ENCODE data around the gene USP36. TPM values are rescaled to one million over a fixed set of nuclear protein-coding genes. Genes with fewer than 3 reads are reported as not detected.

USP36 gene
- total and polyA plus RNA-seq, 4 donors, result 8.0 to 20.7 (median 10.5) TPM

DNA sequence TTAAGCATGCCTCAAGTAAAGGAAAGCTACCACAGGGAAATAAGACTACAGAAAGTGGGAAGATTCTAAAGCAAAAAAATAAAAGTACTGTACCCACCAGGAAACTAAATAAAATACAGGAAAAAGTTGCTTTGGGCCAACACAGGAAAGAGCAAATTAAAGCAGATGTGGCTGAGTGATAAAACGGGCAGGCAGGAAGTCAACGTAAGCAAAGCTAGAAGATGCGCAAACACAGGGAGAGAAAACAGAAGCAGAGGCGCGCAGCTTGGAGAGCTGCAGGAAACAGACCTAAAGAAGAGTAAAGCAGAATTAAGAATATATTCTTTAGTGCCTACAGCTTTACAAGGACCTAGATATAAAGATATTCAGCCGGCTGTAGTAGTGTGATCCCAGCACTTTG is 21.7 kb downstream of the USP36 start:
- H3K9ac ChIP-seq (ENCODE audit: low read depth in 1 of 2, low read length in 2 of 2), result no peak overlapping the region
- no peaks in the 10 kb centered on the region for H3K4me1 ChIP-seq (ENCODE audit: control insufficient read depth in 4 of 4, insufficient read depth in 4 of 4, low read length in 3 of 4)
- H3K36me3 ChIP-seq (ENCODE audit: control insufficient read depth in 4 of 4, insufficient read depth in 3 of 4, low read depth in 1 of 4, low read length in 3 of 4), result peaks cover 25 to 82% (median 61%) of the 10 kb centered on the region in 4 donors
- H3K27ac ChIP-seq (ENCODE audit: low read depth in 1 of 2, low read length in 2 of 2), result peak overlapping the region in 1 of 2 donors; percentile 44
- no peaks in the 10 kb centered on the region for H3K9me3 ChIP-seq (ENCODE audit: control insufficient read depth in 4 of 4, low read length in 3 of 4)
- no peak for TF ChIP-seq HNF4G (IDR thresholded peaks at IDR 0.05)
- peak in 1 of 2 donors; percentile 4 for TF ChIP-seq RAD21 (IDR thresholded peaks at IDR 0.05)
- no peaks in the 10 kb centered on the region for H3K27me3 ChIP-seq (ENCODE audit: control insufficient read depth in 4 of 4, insufficient read depth in 4 of 4, low read length in 3 of 4)
- DNase-seq (ENCODE audit: low spot score), result no peak
- WGBS, result 65% methylated on average over 6 of the region's 6 CpGs
- H3K4me3 ChIP-seq (ENCODE audit: low read depth in 1 of 3, low read length in 3 of 3), result no peak overlapping the region

DNA sequence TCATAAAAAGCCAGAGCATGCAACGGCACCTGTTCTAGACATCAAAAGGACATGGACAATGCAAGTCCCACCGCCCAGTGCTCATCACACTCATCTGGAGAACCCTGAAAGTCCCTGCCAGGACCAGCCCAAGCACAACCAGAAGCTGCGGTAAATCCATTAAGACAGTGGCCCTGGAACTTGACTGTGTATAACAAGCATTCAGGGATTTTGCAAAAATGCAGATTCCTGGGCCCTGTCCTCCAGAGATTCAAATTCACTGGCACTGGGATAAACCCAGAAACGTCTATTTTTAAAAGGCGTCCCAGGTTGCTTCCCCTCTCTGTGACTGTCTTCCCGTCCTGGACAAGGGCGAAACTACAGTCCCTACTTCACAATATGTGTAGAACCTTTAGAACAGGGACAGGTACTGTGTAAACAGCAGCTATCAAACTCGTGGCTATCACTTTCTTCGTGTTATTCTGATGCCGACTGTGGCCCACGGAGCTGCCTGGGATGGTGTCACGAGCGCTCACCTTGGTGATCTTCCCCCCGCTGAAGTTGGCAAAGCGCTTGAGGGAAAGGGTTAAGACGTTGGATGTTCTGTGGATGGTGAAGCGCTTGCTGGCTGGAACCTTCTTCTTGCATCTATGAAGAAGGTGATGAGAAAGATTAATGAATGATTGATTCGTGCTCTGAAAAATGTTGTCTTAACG is 22.3 kb downstream of the USP36 start:
- TF ChIP-seq TAF1 (conservative IDR thresholded peaks at IDR 0.05), result no peak
- TF ChIP-seq HNF4G (IDR thresholded peaks at IDR 0.05), result no peak
- TF ChIP-seq YY1 (IDR thresholded peaks at IDR 0.05), result no peak
- no peak overlapping the region for H3K4me3 ChIP-seq (ENCODE audit: low read depth in 1 of 3, low read length in 3 of 3)
- H3K4me1 ChIP-seq (ENCODE audit: control insufficient read depth in 4 of 4, insufficient read depth in 4 of 4, low read length in 3 of 4), result no peaks in the 10 kb centered on the region
- no peaks in the 10 kb centered on the region for H3K27me3 ChIP-seq (ENCODE audit: control insufficient read depth in 4 of 4, insufficient read depth in 4 of 4, low read length in 3 of 4)
- H3K27ac ChIP-seq (ENCODE audit: low read depth in 1 of 2, low read length in 2 of 2), result peak overlapping the region in 1 of 2 donors; percentile 36
- WGBS, result 86% methylated on average over 19 of the region's 19 CpGs
- H3K36me3 ChIP-seq (ENCODE audit: control insufficient read depth in 4 of 4, insufficient read depth in 3 of 4, low read depth in 1 of 4, low read length in 3 of 4), result peaks cover 25 to 83% (median 61%) of the 10 kb centered on the region in 4 donors
- no peak for DNase-seq (ENCODE audit: low spot score)
- no peak overlapping the region for H3K9ac ChIP-seq (ENCODE audit: low read depth in 1 of 2, low read length in 2 of 2)
- no peaks in the 10 kb centered on the region for H3K9me3 ChIP-seq (ENCODE audit: control insufficient read depth in 4 of 4, low read length in 3 of 4)

DNA sequence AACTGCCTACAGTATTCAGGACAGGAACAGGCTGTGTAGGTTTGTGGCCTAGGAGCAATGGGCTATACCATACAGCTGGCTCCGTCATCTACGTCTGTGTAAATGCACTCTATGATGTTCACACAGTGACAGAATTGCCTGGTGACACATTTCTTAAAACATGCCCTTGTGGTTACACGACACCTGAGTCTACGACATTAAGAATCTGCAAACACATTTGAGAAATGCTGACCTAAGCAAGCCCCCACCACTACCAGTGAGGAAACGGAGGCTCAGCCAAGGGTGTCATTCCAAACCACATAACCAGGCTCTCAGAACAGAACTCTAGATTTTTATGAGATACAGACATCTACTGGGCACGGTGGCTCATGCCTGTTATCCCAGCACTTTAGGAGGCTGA is 23.5 kb downstream of the USP36 start:
- H3K4me1 ChIP-seq (ENCODE audit: control insufficient read depth in 4 of 4, insufficient read depth in 4 of 4, low read length in 3 of 4), result no peaks in the 10 kb centered on the region
- no peak overlapping the region for H3K4me3 ChIP-seq (ENCODE audit: low read depth in 1 of 3, low read length in 3 of 3)
- H3K9me3 ChIP-seq (ENCODE audit: control insufficient read depth in 4 of 4, low read length in 3 of 4), result no peaks in the 10 kb centered on the region
- H3K27me3 ChIP-seq (ENCODE audit: control insufficient read depth in 4 of 4, insufficient read depth in 4 of 4, low read length in 3 of 4), result no peaks in the 10 kb centered on the region
- H3K36me3 ChIP-seq (ENCODE audit: control insufficient read depth in 4 of 4, insufficient read depth in 3 of 4, low read depth in 1 of 4, low read length in 3 of 4), result peaks cover 23 to 82% (median 61%) of the 10 kb centered on the region in 4 donors
- no peak for DNase-seq (ENCODE audit: low spot score)
- 86% methylated on average over 6 of the region's 6 CpGs for WGBS
- no peak overlapping the region for H3K27ac ChIP-seq (ENCODE audit: low read depth in 1 of 2, low read length in 2 of 2)
- TF ChIP-seq, protein P1, sequence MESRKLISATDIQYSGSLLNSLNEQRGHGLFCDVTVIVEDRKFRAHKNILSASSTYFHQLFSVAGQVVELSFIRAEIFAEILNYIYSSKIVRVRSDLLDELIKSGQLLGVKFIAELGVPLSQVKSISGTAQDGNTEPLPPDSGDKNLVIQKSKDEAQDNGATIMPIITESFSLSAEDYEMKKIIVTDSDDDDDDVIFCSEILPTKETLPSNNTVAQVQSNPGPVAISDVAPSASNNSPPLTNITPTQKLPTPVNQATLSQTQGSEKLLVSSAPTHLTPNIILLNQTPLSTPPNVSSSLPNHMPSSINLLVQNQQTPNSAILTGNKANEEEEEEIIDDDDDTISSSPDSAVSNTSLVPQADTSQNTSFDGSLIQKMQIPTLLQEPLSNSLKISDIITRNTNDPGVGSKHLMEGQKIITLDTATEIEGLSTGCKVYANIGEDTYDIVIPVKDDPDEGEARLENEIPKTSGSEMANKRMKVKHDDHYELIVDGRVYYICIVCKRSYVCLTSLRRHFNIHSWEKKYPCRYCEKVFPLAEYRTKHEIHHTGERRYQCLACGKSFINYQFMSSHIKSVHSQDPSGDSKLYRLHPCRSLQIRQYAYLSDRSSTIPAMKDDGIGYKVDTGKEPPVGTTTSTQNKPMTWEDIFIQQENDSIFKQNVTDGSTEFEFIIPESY (IDR thresholded peaks at IDR 0.05), result no peak
- TF ChIP-seq SP1 (IDR thresholded peaks at IDR 0.05) (no peak), GABPA (IDR thresholded peaks at IDR 0.05 in 1 of 2, conservative IDR thresholded peaks at IDR 0.05 in 1 of 2) (no peak), NR2F2 (IDR thresholded peaks at IDR 0.05) (no peak), FOXA2 (IDR thresholded peaks at IDR 0.05) (no peak), RAD21 (IDR thresholded peaks at IDR 0.05) (no peak), HNF4A (conservative IDR thresholded peaks at IDR 0.05) (no peak), FOXA1 (IDR thresholded peaks at IDR 0.05) (no peak), HNF4G (IDR thresholded peaks at IDR 0.05) (no peak), YY1 (IDR thresholded peaks at IDR 0.05) (no peak)
- TF ChIP-seq, protein P2, sequence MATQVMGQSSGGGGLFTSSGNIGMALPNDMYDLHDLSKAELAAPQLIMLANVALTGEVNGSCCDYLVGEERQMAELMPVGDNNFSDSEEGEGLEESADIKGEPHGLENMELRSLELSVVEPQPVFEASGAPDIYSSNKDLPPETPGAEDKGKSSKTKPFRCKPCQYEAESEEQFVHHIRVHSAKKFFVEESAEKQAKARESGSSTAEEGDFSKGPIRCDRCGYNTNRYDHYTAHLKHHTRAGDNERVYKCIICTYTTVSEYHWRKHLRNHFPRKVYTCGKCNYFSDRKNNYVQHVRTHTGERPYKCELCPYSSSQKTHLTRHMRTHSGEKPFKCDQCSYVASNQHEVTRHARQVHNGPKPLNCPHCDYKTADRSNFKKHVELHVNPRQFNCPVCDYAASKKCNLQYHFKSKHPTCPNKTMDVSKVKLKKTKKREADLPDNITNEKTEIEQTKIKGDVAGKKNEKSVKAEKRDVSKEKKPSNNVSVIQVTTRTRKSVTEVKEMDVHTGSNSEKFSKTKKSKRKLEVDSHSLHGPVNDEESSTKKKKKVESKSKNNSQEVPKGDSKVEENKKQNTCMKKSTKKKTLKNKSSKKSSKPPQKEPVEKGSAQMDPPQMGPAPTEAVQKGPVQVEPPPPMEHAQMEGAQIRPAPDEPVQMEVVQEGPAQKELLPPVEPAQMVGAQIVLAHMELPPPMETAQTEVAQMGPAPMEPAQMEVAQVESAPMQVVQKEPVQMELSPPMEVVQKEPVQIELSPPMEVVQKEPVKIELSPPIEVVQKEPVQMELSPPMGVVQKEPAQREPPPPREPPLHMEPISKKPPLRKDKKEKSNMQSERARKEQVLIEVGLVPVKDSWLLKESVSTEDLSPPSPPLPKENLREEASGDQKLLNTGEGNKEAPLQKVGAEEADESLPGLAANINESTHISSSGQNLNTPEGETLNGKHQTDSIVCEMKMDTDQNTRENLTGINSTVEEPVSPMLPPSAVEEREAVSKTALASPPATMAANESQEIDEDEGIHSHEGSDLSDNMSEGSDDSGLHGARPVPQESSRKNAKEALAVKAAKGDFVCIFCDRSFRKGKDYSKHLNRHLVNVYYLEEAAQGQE (IDR thresholded peaks at IDR 0.05), result no peak
- TF ChIP-seq, protein P3, sequence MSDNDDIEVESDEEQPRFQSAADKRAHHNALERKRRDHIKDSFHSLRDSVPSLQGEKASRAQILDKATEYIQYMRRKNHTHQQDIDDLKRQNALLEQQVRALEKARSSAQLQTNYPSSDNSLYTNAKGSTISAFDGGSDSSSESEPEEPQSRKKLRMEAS (IDR thresholded peaks at IDR 0.05), result no peak
- TF ChIP-seq, protein P4, sequence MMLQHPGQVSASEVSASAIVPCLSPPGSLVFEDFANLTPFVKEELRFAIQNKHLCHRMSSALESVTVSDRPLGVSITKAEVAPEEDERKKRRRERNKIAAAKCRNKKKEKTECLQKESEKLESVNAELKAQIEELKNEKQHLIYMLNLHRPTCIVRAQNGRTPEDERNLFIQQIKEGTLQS (IDR thresholded peaks at IDR 0.05), result no peak
- H3K9ac ChIP-seq (ENCODE audit: low read depth in 1 of 2, low read length in 2 of 2), result no peak overlapping the region
